ENCODE results near the gene RAB20. TPM values are rescaled to one million over a fixed set of nuclear protein-coding genes. Genes with fewer than 3 reads are reported as not detected.

RAB20 gene
- total RNA-seq, 1 experiment from 2014 or later, result 12.3 TPM

GRCh38 chr13:110496281-110496680 lies 65.2 kb downstream of the RAB20 start:
- Histone ChIP-seq H3K56ac (ENCODE audit: insufficient read length, low read depth, low read length) (no peak overlapping the region), H3K4me2 (ENCODE audit: insufficient read depth, insufficient read length, low read length) (no peak overlapping the region), H3K4ac (ENCODE audit: low read depth, low read length) (no peak overlapping the region), H2AK5ac (ENCODE audit: insufficient read length, low read length) (no peak overlapping the region), H3K27ac (ENCODE audit: insufficient read length, low read depth, low read length) (no peak overlapping the region), H3K23me2 (ENCODE audit: insufficient read length, low read depth, low read length, poor library complexity, severe bottlenecking) (no peaks in the 10 kb centered on the region), H3K18ac (ENCODE audit: insufficient read length, low read depth, low read length) (no peak overlapping the region), H2BK5ac (ENCODE audit: insufficient read length, low read length) (no peak overlapping the region), H3K4me1 (ENCODE audit: insufficient read depth, low read length) (no peaks in the 10 kb centered on the region), H3K9me3 (ENCODE audit: control insufficient read depth, low read depth, low read length) (no peaks in the 10 kb centered on the region), H3K79me2 (ENCODE audit: insufficient read depth, low read length) (no peaks in the 10 kb centered on the region), H3K23ac (ENCODE audit: insufficient read length, low read depth, low read length) (no peak overlapping the region), H3K9ac (ENCODE audit: extremely low read depth, insufficient read length, low read length) (no peak overlapping the region), H3K27me3 (ENCODE audit: insufficient read depth, low read length) (no peaks in the 10 kb centered on the region), H2BK20ac (ENCODE audit: low read depth, low read length, poor library complexity, severe bottlenecking) (no peak overlapping the region), H4K5ac (ENCODE audit: insufficient read length, low read depth, low read length) (no peak overlapping the region), H3T11ph (ENCODE audit: low read length) (no peak overlapping the region), H2BK120ac (ENCODE audit: low read depth, low read length, poor library complexity, severe bottlenecking) (no peak overlapping the region), H3K14ac (ENCODE audit: insufficient read depth, low read length) (no peak overlapping the region), H3K79me1 (ENCODE audit: insufficient read depth, low read depth, low read length, poor library complexity, severe bottlenecking) (no peaks in the 10 kb centered on the region), H4K8ac (replicated peaks; ENCODE audit: insufficient read length, low read depth, low read length) (no peak overlapping the region), H2BK12ac (ENCODE audit: insufficient read length, low read depth, low read length) (no peak overlapping the region), H4K20me1 (ENCODE audit: control insufficient read depth, insufficient read depth, insufficient read length) (no peaks in the 10 kb centered on the region), H2AFZ (ENCODE audit: low read length) (no peak overlapping the region), H2BK15ac (ENCODE audit: low read depth, low read length) (no peak overlapping the region), H4K91ac (ENCODE audit: insufficient read length, low read depth, low read length) (no peak overlapping the region)
- Mint-ChIP-seq H3K36me3 (ENCODE audit: insufficient read depth in 1 of 3, low read depth in 3 of 3) (peaks cover 55 to 78% (median 73%) of the 10 kb centered on the region in 3 experiments), H3K4me3 (no peak overlapping the region), H3K27me3 (ENCODE audit: low read depth) (no peaks in the 10 kb centered on the region), H3K4me1 (no peaks in the 10 kb centered on the region), H3K27ac (no peak overlapping the region), H3K9me3 (peaks cover 0 to 9% of the 10 kb centered on the region in 2 experiments; a peak in 1 of 5 replicates)
- no peak for TF ChIP-seq CTCF (conservative IDR thresholded peaks at IDR 0.05)
- no peak for DNase-seq
- no CpG with 5 or more reads among the region's 3 CpGs for WGBS (ENCODE audit: extremely low coverage, insufficient read length, low lambda C conversion rate)
